KMS-11 (cell line): ENCODE results near the gene SRSF11.
"Not testable (repeated sequence)": the region's sequence is repeated elsewhere in the genome, so short reads cannot be mapped to it uniquely, and the experiment has no call there.

Source experiments
- H2AFZ ChIP-seq: fragments of 200-600 bp; sonication (generic); 2 replicates; pipeline ENCODE4 v1.6.1; 2016; ENCODE audit warnings: antibody characterized with exemption, mixed run types, low read depth
- H3K27ac ChIP-seq: fragments of 200-600 bp; sonication (generic); 2 replicates; pipeline ENCODE4 v1.6.1; 2016; ENCODE audit warnings: mild to moderate bottlenecking, mixed run types
- H3K27me3 ChIP-seq: fragments of 200-600 bp; sonication (generic); 2 replicates; pipeline ENCODE4 v1.6.1; 2017; ENCODE audit warnings: mild to moderate bottlenecking, low read depth, mixed run types, moderate library complexity; ENCODE audit not compliant: insufficient read depth
- H3K36me3 ChIP-seq: fragments of 200-600 bp; sonication (generic); 2 replicates; pipeline ENCODE4 v1.6.1; 2017; ENCODE audit warnings: mild to moderate bottlenecking, mixed run types; ENCODE audit not compliant: insufficient read depth
- H3K4me1 ChIP-seq: fragments of 200-600 bp; sonication (generic); 2 replicates; pipeline ENCODE4 v1.6.1; 2016; ENCODE audit warnings: mild to moderate bottlenecking, low read depth, mixed run types; ENCODE audit not compliant: poor library complexity, severe bottlenecking
- H3K4me2 ChIP-seq: fragments of 200-600 bp; sonication (generic); 2 replicates; pipeline ENCODE4 v1.7.0; 2016; ENCODE audit warnings: mild to moderate bottlenecking, mixed run types
- H3K4me3 ChIP-seq: fragments of 200-600 bp; sonication (generic); IDR thresholded peaks from 2 replicates; pipeline ENCODE4 v1.6.1; 2017; ENCODE audit warnings: low read depth, low read length, mixed read lengths; ENCODE audit not compliant: insufficient read depth
- H3K79me2 ChIP-seq: fragments of 200-600 bp; sonication (generic); 2 replicates; pipeline ENCODE4 v1.6.1; 2016; ENCODE audit warnings: low read depth, mixed run types; ENCODE audit not compliant: insufficient read depth
- H3K9ac ChIP-seq: fragments of 200-600 bp; sonication (generic); 2 replicates; pipeline ENCODE4 v1.6.1; 2016; ENCODE audit warnings: mild to moderate bottlenecking, mixed run types
- H4K20me1 ChIP-seq: fragments of 200-600 bp; sonication (generic); 2 replicates; pipeline ENCODE4 v1.6.1; 2016; ENCODE audit warnings: mild to moderate bottlenecking, mixed run types; ENCODE audit not compliant: insufficient read depth
- TF ChIP-seq, protein P1 (sequence below): fragments of 200-600 bp; sonication (generic); conservative IDR thresholded peaks from 2 replicates; pipeline ENCODE4 v1.6.1; 2017; ENCODE audit warnings: low read depth, mild to moderate bottlenecking, antibody characterized with exemption, low read length, moderate library complexity, mixed read lengths

Gene SRSF11

DNA sequence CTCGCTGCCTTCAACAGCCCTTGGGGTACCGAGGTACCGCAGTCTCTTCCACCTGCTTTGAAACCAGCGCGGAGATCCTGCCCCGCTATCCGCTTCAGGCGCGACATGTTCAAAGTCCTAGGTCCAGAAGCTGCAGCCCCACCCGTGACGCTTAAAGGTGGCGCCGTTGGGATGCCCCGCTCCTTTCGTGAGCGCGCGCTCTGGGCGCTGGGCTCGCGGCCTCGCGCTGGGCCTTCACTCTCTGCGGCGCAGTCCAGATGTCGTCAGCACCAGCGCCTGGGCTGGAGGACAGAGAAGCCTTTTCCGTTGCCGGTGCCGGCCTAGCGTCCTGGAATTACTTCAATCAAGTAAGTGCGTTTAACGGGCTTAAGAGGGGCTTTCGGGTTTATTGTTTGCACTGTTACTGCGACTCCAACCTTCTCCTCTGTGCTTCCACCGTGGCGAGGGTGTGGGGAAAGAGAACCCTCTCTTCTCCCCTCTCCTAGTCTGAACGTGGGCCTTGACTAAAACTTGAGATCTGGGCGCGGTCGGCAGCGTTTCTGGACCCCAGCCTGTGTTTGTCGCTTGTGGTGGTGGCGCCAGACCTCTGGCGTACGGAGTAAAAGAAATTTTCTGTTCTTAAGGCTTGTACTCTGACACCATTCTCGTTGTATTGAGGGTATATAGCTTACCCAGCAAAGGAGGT lies 15.6 kb upstream of the SRSF11 start, which contains the start of gene LRRC40:
Gene LRRC40, minus strand, starts transcription at position 146 of the 685 bp plus-strand sequence. Its CDS starts 39 bp downstream, at position 107.
- TF ChIP-seq, protein P1, sequence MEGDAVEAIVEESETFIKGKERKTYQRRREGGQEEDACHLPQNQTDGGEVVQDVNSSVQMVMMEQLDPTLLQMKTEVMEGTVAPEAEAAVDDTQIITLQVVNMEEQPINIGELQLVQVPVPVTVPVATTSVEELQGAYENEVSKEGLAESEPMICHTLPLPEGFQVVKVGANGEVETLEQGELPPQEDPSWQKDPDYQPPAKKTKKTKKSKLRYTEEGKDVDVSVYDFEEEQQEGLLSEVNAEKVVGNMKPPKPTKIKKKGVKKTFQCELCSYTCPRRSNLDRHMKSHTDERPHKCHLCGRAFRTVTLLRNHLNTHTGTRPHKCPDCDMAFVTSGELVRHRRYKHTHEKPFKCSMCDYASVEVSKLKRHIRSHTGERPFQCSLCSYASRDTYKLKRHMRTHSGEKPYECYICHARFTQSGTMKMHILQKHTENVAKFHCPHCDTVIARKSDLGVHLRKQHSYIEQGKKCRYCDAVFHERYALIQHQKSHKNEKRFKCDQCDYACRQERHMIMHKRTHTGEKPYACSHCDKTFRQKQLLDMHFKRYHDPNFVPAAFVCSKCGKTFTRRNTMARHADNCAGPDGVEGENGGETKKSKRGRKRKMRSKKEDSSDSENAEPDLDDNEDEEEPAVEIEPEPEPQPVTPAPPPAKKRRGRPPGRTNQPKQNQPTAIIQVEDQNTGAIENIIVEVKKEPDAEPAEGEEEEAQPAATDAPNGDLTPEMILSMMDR, result no peak
- peak within 1 kb of the TSS; percentile 81 for H2AFZ ChIP-seq
- H3K79me2 ChIP-seq, result peaks cover 94% of the 10 kb centered on the region
- H3K4me1 ChIP-seq, result peaks cover 40% of the 10 kb centered on the region
- no peaks in the 10 kb centered on the region for H3K27me3 ChIP-seq
- H3K36me3 ChIP-seq, result no peaks in the 10 kb centered on the region
- no peaks in the 10 kb centered on the region for H4K20me1 ChIP-seq
- H3K27ac ChIP-seq, result peak within 1 kb of the TSS; percentile 81
- peak within 1 kb of the TSS; percentile 82 for H3K4me2 ChIP-seq
- H3K4me3 ChIP-seq, result peak within 1 kb of the TSS; percentile 26
- peak within 1 kb of the TSS; percentile 84 for H3K9ac ChIP-seq

DNA sequence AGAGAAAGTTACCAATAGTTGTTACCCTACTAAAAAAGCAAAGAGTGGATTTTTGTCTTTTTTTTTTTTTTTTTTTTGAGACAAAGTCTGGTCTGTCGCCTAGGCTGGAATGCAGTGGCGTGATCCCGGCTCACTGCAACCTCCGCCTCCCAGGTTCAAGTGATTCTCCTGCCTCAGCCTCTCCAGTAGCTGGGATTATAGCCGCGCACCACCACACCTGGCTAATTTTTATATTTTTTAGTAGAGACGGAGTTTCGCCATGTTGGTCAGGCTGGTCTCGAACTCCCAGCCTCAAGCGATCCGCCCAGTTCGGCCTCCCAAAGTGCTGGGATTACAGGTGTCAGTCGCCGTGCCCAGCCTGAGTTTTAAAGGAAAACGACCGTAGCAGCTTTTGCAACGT lies 14.3 kb upstream of the SRSF11 start:
- H3K4me3 ChIP-seq, H3K27me3 ChIP-seq, H3K36me3 ChIP-seq, H4K20me1 ChIP-seq, H2AFZ ChIP-seq: not testable (repeated sequence)
- H3K79me2 ChIP-seq, result peaks cover 95% of the 10 kb centered on the region
- H3K4me2 ChIP-seq, result peak overlapping the region; percentile 82; the same call in 1 of the 2 replicates
- peak overlapping the region; percentile 84; the same call in 1 of the 2 replicates for H3K9ac ChIP-seq
- peak overlapping the region; percentile 81; the same call in 1 of the 2 replicates for H3K27ac ChIP-seq
- peaks cover 53% of the 10 kb centered on the region for H3K4me1 ChIP-seq

DNA sequence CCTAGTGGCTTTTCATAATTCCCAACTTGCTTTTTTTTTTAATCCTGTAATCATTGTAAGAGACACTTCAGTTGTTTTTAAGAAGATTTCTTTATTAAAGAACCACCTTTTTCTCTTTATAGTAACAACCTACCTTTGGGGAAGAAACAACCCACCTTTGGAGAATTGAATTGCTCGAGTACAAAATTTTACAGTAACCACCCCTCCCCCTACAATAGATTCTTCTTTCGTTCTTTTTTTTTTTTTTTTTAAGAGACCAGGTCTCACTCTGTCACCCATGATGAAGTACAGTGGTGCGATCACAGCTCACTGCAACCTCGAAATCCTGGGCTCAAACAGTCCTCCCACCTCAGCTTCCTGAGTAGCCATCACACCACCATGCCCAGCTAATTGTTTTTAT lies 13.7 kb upstream of the SRSF11 start:
- Histone ChIP-seq H3K4me2 (no peak overlapping the region; the same call in 1 of the 2 replicates), H3K4me3 (no peak overlapping the region), H3K36me3 (no peaks in the 10 kb centered on the region), H3K9ac (no peak overlapping the region), H4K20me1 (no peaks in the 10 kb centered on the region; the same call in 1 of the 2 replicates), H2AFZ (no peak overlapping the region), H3K27ac (no peak overlapping the region), H3K4me1 (peaks cover 54% of the 10 kb centered on the region), H3K79me2 (peaks cover 94% of the 10 kb centered on the region), H3K27me3 (no peaks in the 10 kb centered on the region)
- TF ChIP-seq, protein P1, result no peak

DNA sequence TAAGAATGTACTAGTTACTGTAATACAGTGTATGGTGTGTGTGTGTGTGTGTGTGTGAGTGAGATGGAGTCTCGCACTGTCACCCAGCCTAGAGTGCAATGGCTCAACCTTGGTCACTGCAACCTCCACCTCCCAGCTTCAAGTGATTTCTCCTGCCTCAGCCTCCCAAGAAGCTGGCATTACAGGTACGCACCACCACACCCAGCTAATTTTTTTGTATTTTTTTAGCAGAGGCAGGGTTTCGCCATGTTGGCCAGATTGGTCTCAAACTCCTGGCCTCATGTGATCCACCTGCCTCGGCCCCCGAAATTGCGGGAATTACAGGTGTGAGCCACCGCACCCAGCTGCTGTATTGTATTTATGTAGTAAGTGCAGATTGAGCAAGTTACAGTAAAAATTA lies 12.9 kb upstream of the SRSF11 start:
- no peaks in the 10 kb centered on the region for H3K27me3 ChIP-seq
- no peak overlapping the region for H2AFZ ChIP-seq
- peaks cover 53% of the 10 kb centered on the region for H3K4me1 ChIP-seq
- H3K4me3 ChIP-seq, result no peak overlapping the region
- H3K36me3 ChIP-seq, result no peaks in the 10 kb centered on the region
- TF ChIP-seq, protein P1, result no peak
- H3K9ac ChIP-seq, result no peak overlapping the region
- no peak overlapping the region for H3K4me2 ChIP-seq
- peaks cover 94% of the 10 kb centered on the region for H3K79me2 ChIP-seq
- H3K27ac ChIP-seq, result no peak overlapping the region
- H4K20me1 ChIP-seq, result no peaks in the 10 kb centered on the region; the same call in 1 of the 2 replicates

DNA sequence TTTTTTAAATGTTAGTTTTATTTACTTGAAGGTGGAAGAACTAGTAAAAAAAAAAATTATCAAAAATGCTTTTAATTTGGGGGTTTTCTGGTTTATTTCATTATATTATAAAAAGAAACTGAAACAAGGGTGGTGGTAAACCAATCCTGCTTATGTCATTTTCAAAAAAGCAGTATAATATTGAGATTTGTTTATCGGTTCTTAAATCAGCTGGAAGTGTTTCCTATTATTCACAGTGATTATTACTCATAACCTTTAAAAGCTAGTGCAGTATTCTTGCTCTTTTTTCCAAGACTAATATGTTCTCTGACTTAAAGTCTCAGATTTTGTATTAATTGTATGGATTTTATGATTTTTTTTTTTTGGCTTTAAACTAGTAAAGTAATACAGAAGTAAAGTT lies 10.4 kb upstream of the SRSF11 start:
- Histone ChIP-seq H3K4me2 (peak overlapping the region; percentile 63), H3K4me3 (no peak overlapping the region), H3K9ac (0 out of 2 replicates have a peak overlapping the region, but pooled peaks have one; percentile 9), H3K4me1 (peaks cover 43% of the 10 kb centered on the region), H3K27me3 (no peaks in the 10 kb centered on the region), H2AFZ (no peak overlapping the region), H3K36me3 (no peaks in the 10 kb centered on the region), H3K27ac (no peak overlapping the region), H3K79me2 (peaks cover 88% of the 10 kb centered on the region), H4K20me1 (no peaks in the 10 kb centered on the region; the same call in 1 of the 2 replicates)
- TF ChIP-seq, protein P1, result no peak
